Right lobe of liver (tissue), 4 donors: ENCODE results near the gene FAM117B.

Source experiments
- POLR2A ChIP-seq: fragments of 450-650 bp; IDR thresholded peaks from one replicate; pipeline ENCODE4 v1.6.1; 2017; ENCODE audit warnings: antibody characterized with exemption, mild to moderate bottlenecking
- TF ChIP-seq, protein P1 (sequence below), 4 donors: fragments of 200-600 bp in 3 of 4; fragments of 450-650 bp in 1 of 4; IDR thresholded peaks; one replicate each; pipeline versions ENCODE4 v1.5.1 to v1.8.0; 2016 to 2022; ENCODE audit warnings: antibody characterized with exemption in 4 of 4, mild to moderate bottlenecking in 2 of 4
- donor health status: DM: no; HTN: no; CAD: no.
- donor health status: DM: no; HTN: no; CAD: no.
- donor health status: DM: no; HTN: yes; CAD: no.

DNA sequence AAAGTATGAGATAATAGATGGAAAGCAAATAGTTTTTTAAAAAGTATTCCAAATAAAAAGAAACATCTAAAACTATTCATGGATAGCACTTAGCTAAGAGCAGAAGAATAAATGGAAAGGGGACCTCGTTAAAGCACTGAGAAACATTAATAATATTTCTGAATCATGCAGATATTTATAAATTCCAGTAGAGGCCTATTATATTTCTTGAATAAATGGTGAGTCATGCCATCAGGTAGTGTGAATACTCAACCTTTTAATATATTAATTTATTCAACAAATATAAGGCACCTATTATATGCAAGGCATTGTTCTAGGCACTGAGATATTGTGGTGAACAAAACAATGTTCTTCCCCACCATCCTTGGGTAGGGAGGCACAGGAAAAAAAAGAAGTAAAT, 183.0 kb downstream of the FAM117B start:
- TF ChIP-seq, protein P1, sequence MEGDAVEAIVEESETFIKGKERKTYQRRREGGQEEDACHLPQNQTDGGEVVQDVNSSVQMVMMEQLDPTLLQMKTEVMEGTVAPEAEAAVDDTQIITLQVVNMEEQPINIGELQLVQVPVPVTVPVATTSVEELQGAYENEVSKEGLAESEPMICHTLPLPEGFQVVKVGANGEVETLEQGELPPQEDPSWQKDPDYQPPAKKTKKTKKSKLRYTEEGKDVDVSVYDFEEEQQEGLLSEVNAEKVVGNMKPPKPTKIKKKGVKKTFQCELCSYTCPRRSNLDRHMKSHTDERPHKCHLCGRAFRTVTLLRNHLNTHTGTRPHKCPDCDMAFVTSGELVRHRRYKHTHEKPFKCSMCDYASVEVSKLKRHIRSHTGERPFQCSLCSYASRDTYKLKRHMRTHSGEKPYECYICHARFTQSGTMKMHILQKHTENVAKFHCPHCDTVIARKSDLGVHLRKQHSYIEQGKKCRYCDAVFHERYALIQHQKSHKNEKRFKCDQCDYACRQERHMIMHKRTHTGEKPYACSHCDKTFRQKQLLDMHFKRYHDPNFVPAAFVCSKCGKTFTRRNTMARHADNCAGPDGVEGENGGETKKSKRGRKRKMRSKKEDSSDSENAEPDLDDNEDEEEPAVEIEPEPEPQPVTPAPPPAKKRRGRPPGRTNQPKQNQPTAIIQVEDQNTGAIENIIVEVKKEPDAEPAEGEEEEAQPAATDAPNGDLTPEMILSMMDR (IDR thresholded peaks at IDR 0.05), result no peak
- TF ChIP-seq POLR2A, result no peak
